Posterior cingulate gyrus (tissue), 11 donors: ENCODE results near the gene RNF217.
"Not testable (repeated sequence)": the region's sequence is repeated elsewhere in the genome, so short reads cannot be mapped to it uniquely, and the experiment has no call there.

ENCODE experiments used
- DNase-seq, 10 donors: peaks; one replicate each; pipeline versions ENCODE4 v3.0.0 to v3.0.0-alpha.2; 2020 to 2021; ENCODE audit warnings: mixed read lengths in 3 of 10
- intact Hi-C: fragments of 100-400 bp; cut with DNase I; formaldehyde crosslinking; loops from one replicate; pipeline ENCODE4 v1.15.1; 2023

The RNF217 gene

DNA sequence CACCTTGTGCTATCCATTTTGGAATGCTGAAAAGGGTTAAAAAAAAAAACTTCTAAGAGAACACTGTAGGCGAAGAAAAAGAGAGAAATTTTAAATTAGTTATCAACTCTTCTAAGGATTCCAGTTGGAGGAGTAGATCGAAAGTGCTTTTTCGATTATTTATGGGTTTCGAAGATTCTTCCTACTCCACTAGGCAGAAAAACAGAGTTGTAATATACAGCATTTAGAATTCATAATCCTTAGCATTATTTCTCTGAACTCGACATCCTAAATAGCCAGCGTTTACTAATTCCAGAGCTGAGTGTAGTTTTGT lies 817 bp upstream of the RNF217 start:
- intact Hi-C loops: loop anchor here (5.0 to 10.0 kb wide), 3 partner anchors 53 to 343 kb away; partner anchors contain the start of gene HDDC2
- DNase-seq: no peak

DNA sequence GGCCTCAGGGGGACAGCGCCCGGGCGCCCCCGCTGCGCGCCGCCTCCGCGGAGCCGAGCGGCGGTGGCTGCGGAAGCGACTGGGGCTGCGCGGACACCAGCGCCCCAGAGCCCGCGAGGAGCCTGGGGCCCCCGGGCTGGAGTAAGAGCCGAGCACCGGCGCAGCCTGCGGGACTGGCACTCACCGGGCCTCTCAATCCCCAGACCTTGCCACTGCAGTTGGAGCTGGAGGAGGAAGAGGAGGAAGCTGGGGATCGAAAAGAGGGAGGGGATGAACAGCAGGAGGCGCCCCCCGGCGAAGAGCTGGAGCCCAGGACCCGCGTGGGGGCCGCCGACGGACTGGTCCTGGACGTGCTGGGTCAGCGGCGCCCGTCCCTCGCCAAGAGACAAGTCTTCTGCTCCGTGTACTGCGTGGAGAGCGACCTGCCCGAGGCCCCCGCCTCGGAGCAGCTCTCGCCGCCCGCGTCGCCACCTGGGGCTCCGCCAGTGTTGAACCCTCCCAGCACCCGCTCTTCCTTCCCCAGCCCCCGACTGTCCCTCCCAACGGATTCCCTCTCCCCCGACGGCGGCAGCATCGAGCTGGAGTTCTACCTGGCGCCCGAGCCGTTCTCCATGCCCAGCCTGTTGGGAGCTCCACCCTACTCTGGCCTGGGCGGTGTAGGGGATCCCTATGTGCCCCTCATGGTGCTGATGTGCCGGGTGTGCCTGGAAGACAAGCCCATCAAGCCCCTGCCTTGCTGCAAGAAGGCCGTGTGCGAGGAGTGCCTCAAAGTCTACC lies 590 bp downstream of the RNF217 start:
- intact Hi-C loops: loop anchor here (5.0 to 10.0 kb wide), 3 partner anchors 52 to 342 kb away; partner anchors contain the start of gene HDDC2
- peak in 9 of 10 donors; percentile 37 to 91 (median 56) for DNase-seq

DNA sequence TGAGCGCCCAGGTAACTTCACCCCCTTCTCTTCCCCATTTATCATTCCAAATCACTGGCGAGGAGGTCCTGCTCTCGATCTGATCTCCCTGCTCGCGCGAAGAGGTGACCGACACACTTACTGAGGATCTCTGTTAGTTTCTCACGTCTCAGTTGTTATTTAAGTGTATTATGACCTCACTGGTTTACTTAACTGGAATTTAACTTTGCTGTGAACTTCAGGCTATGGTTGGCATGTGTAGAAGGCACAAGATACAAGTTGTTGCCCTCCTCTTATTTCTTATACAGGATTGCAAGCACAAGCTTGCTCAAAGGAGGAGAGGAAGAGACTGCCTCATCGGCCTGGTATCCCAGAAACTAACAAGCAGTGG lies 1.2 kb downstream of the RNF217 start:
- no peak for DNase-seq
- intact Hi-C loops: loop anchor here (5.0 to 10.0 kb wide), 3 partner anchors 51 to 341 kb away; partner anchors contain the start of gene HDDC2

DNA sequence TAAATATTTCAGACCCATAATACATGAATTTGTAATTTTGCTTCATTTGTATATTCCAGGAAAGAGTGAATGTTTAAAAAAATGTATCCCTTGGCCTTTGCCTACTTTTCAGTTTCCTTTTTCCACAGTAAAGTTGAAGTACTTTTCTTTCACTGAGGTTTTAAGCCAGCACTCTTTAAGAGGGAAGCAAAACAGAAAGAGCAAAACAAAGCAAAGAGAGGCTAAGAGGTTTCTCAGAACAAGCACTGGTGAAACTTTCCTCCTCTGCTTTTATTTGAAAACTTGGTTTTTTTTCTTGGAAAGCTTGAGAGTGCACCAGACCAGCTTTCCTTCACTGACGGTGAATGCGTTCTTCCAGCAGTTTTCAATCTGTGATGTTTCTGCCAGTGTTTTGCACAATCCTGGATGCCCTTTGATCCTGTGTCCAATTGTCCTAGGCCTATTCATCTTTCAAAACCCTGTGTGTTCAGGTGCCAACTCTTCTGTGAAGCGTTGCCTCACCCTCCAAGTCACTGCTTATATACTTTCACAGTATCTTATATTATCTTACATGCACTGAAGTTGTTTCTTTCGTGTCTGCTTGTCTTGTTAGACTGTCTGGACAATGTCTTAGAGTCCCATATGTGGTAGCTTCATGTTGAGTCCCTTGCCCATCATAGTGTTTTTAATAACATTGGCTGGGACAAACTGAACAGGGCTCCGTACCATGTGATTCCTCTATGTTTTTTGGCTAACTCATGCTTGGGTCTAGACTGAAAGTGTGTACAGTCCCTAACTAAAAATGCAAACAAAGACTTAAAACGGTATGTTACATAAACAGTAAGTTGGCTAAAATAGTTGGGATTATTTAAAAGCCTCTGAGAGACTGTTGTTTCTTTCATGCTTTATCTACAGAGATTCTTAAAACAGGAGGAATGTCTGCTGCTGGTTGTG lies 1.9 kb downstream of the RNF217 start:
- DNase-seq: no peak
- intact Hi-C loops: loop anchor here (5.0 to 10.0 kb wide), 3 partner anchors 51 to 341 kb away; partner anchors contain the start of gene HDDC2

DNA sequence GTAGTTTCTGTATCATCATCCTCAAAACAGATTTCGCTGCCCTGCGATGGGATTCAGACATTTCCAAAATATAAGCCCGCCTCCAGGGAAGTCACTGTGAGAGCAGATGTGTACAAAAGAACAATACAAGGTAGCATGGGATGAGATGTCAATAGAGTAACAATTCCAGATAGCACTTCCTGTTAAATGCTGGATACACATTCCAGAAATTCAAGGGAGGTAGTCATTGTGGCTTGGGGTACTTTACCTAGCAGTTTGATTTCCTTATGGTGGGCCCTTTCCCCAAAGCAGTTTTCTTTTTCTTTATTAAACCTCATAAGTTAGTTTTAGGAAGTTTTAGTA lies 2.5 kb downstream of the RNF217 start:
- intact Hi-C loops: loop anchor here (5.0 to 10.0 kb wide), 3 partner anchors 50 to 340 kb away; partner anchors contain the start of gene HDDC2
- DNase-seq: no peak

DNA sequence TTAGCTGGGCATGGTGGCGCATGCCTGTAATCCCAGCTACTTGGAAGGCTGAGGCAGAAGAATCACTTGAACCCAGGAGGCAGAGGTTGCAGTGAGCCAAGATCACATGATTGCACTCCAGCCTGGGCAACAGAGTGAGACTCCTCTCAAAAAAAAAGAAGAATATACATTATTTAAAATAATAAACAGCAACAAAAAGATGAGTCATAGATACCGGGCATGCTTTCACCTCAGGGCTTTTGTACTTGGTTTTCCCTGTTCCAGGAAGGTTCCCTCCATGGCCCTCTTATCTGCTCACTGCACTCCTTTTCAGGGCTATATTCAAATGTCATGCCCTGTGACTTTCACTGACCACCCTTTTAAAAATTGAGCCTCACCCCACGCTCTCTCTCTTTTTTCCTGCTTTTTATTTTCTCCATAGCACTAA lies 3.2 kb downstream of the RNF217 start:
- not testable (repeated sequence) for DNase-seq
- intact Hi-C loops: loop anchor here (10.0 kb wide), 2 partner anchors 49 to 339 kb away; partner anchors contain the start of gene HDDC2

DNA sequence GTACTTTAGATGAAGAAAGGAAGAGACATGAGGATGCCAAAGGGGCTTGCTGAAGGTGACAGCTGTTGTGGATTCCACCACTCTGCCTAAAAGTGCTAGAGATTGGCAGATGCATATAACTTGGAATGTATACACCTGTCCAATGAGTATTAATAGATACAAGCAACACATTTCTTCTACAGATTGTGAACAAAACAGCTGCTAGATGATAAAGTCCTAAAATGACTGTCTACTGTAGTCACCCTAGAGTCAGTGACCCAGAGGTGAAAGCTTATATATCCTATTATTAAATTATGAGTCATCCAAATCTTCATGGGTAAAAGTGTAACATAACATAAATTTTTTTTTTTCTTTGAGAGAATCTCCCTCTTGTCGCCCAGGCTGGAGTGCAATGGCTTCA lies 5.2 kb downstream of the RNF217 start:
- DNase-seq: no peak
- intact Hi-C loops: loop anchor here (10.0 kb wide), 2 partner anchors 47 to 337 kb away; partner anchors contain the start of gene HDDC2

DNA sequence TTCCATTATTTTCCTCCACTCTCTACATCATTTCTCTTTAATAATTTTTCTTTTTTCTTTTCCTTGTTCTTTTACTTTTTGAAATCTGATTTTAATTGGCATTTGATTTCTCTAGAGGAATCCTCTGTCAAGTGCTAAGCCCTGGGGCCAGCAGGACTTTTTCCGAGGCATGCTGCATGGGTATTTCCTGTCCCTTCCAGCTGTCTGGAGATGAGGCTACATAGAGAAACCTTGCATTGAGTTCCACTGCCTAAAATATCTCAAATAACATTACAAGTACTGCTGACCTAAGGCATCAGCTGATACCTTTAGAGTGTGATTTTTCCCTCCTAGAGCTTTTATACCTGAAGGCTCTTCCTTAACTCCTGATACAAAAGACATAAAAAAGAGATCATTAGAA lies 6.2 kb downstream of the RNF217 start:
- intact Hi-C loops: loop anchor here (10.0 kb wide), 2 partner anchors 46 to 336 kb away; partner anchors contain the start of gene HDDC2

DNA sequence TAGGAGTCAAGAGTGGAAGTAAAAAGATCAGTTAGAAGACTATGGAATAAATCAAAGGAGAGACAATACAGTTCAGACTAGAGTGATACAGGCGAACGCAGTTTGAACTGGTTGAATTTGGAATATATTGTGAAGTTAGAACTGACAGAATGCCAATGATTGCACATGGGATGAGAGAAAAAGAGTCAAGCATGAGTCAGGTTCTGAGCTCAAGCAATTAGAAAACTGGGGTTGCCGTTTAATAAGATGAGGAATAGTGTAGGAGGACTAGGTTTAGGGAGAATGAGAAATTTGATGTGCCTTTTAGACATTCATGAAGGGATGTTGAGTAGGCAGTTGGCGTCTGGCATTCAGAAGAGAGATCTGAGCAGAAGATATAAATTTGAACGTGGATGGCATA lies 8.0 kb downstream of the RNF217 start:
- intact Hi-C loops: no loop called here
- no peak for DNase-seq

More for the DNA sequence above, 6.2 kb downstream of the RNF217 start:
- no peak for DNase-seq

DNA sequence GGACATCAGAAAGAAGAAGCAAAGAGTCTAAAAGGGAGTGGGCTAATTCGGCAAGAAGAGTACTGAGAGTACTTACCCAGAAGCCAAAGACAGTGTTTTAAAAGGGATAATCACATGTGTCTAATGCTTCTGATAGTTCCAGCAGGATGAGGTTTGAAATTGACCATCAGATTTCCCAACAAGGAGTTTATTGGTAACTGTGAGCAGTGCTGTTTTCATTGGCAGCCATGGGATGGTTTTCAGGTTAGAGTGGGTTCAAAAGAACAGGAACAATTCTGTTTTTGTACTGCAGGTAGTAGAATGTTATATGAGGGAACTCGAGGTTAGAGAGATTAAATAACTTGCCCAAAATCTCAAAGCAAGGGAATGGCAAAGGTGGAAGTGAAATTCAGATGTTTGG lies 8.5 kb downstream of the RNF217 start:
- DNase-seq: no peak
- intact Hi-C loops: no loop called here

DNA sequence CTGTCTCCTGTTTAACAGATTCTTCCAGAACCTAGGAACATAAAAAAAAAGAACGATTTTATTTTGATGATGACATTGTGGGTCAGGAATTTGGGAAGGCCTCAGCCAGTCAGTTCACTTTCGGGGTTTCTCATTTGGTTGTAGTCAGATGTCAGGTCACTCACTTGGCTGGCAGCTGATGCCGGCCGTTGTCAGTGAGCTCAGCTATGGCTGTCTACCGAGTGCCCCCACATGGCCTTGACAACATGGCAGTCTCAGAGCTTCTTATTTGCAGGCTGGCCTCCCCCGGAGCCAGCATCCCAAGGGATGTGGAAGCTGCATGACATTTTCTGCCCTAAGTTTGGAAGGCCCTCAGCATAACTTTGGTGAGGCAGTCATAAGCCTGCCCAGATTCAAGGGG lies 11.5 kb downstream of the RNF217 start:
- peak in 1 of 10 donors; percentile 46 for DNase-seq
- intact Hi-C loops: no loop called here

DNA sequence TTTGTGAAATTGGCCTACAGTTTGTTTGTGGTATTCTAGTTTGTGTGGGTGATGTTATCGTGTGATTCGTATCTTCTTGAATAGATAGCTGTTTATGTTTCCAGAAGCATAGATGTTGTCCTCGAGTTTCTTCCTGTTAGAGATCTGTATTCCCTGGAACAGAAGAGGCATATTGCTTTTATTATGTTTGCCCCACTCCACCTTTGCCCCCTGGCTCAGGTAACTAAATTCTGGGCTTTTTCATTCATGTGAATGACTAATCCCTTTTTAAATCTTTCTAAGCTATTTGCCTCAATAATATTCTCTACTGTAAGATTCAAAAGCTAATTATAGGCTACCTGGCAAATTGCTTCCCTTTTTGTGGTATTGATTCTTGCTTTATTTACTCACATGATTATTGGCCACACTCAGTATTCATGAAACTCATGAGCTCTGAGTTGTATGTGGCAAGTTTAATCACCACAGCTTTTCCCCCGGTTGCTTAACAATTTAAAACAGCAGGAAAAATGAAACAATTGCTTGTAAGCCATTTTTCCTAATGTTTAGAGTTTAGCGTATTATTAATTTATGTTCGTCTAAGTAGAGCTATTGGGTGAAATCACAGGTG lies 12.6 kb downstream of the RNF217 start:
- intact Hi-C loops: no loop called here
- DNase-seq: no peak

DNA sequence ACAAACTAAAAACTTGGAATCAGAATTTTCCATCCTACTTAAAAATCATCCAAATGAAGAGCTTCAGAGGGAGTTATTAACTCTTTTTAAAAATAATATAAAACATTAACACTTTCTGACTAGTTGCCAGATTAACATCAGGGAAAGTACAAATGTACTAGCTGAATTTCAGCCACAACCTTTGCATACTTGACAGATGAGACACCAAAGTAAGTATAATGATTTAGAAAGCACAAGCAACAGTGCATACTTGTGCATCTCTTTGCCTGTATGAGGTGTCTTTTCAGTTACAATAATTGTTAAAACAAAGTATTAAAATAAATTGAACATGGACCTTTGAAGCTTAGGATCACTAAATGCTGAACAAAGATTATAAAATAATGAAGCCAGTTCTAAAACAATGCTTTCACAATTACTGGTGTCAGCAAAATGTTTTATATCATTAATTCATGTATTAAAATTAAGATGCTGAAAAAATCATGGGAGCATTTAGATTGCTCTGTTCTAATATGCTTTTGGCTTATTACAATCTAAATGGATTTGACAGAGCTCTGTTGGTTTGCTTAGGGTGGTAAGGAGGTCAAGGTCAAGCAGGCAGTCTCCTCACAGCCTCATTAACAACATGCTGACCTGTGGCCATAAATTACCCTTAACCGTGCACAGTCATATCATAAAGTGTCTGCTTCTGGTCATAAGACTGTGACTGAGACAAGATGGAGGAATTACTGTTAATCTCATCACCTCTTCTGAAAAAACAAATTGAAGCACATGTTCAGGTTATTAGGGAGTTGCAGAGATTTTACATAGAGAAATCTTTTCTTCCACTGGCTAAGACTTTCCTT lies 15.1 kb downstream of the RNF217 start:
- no peak for DNase-seq
- intact Hi-C loops: no loop called here

DNA sequence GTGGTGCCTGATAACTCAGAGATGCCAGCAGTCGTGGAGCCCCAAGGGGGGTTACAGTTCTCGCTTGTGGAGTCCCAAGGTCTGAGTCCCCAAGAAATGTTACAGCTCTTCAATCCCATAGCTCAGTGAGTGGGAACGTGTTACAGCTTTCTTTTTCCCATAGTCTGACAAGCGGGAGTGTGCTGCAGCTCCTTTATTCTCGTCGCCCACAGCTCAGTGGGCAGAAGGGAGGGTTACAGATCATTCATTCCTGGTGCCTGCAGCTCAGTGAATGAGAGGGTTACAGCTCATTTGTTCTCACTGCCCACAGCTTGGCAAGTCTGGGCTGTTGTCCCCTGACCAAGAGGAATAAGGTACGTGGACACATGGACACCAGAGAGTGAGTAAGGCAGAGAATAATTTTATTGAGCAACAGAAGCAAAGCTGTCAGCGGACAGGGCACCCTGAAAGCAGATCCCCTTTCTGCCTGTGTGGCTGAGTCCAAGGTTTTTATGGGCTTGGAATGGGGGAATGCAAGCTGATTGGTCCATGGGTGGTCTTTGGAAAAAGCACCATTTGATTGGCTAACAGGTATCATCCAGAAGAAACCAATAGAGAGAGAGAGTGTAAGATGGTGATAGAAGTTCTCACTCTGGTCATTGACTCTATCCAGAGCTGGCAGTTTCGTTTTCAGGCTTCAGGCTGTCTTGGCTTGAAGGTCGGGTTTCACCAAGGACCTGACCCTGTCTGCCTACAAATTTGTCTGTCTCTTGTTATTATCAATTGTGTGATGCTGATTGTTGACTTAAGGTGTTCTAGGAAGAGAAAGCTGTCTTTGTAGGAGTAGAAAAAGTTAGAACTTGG lies 16.4 kb downstream of the RNF217 start:
- intact Hi-C loops: no loop called here
- no peak for DNase-seq

DNA sequence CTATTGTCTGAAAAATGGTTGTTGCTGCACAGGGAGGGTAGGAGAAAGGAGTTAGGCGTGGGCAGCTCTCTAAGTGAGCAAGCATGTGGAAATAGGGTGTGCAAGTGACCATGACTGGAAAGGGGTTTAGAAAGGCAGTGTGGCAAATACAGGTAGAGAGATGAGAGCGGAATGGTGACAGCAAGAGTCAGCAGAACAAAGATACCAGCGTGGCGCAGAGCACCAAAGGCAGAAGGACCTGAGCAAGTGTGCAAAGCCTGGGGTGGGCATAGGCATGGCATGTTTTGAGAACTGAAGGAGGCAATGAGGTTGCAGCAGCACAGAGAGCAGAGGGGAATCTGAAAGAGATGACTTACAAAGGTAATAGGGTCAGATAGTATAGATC lies 17.0 kb downstream of the RNF217 start:
- intact Hi-C loops: no loop called here
- DNase-seq: no peak

DNA sequence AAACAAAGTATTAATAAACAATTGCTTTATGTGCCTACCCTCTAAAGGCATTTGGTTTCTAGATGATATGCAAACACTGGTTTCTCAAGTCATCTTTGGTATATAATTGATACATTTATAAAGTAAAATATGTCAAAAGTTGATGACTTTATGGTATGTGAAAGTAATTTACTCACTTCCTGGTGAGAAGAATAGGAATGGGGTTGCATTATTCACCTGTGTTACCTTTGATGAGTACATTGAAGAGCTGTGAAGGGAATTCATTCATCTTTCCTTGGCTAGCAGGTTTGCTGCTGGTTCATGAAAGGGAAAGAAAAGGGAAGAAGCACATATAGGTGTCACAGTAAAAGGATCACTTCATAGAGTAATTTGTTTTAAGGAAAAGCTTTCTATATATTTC lies 20.4 kb downstream of the RNF217 start:
- intact Hi-C loops: no loop called here
- DNase-seq: no peak

DNA sequence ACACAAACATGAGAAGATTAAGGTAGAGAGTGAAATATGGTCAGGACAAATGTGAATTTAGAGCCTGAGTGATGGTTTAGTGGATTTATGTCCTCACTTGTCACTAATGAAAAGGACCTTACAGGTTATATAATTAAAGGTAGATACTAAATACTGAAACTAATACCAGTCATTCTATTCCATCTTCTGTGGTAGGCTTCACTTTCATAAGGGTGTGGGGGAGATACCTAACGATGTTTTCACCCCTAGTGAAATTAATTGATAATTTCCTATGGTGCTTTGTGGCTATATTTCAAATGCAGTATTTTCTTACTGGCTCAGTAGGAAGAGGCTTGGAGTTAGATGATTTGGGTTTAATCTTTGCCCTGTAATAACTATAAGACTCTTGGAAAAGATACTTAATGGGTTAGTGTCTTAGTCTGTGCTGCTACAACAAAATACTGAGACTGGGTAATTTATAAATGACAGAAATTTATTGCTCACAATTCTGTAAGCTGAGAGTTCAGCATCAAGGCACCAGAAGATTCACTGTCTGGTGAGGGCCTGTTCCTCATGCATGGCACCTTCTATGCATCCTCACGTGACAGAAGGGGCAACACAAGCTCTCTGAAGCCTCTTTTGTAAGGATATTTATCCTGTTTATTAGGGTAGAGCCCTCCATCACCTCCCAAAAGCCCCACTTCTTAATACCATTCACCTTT lies 21.3 kb downstream of the RNF217 start:
- intact Hi-C loops: no loop called here
- no peak for DNase-seq

DNA sequence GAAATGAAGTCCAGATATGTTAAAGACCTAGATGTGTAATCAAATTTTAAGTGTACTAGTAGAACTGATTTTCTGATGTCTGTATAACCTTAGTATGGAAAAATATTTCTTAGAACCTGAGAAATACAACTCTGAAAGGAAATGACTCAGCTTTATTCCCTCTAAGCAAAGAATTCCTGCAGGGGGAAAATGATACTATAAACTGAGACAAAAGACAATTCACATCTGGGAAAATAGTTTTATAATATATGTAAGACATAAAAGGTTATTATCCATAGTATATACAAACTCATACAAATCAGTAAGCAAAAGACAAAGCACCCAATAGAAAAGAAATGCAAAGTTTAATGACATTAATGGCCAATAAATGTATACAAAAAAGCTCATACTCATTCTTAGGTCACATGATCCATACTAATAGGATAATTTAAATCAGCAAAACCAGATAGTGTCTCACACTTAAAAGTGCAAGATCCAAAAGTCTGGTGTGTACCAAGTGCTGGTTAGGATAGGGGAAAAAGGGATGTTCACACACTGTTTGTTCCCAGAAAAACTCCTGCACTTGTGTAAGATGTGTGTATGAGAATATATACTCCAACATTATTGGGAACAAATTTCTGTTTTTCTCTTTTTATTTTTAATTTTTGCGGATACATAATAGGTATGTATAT lies 22.6 kb downstream of the RNF217 start:
- DNase-seq: no peak
- intact Hi-C loops: no loop called here
